Esophagus muscularis mucosa (tissue), 4 donors: ENCODE results near the gene CDY2A. TPM values are rescaled to one million over a fixed set of nuclear protein-coding genes. Genes with fewer than 3 reads are reported as not detected.

Source experiments
- total RNA-seq, 4 donors: library from RNA; depleted of rRNA; stranded (reverse); fragments of >200 nt; gene quantifications; one replicate each; pipeline versions ENCODE4 v1.1.0 to v1.2.1, GENCODE V29; 2016

CDY2A gene
- total RNA-seq, 4 donors from 2014 or later, result not detected

Other genes with a start within 250 kb of the CDY2A start
- not detected for gene CDY2B, start 145.6 kb upstream of the CDY2A start, total RNA-seq